SW480 (cell line): ENCODE data around the gene CRABP2.

Experiments
- DNase-seq: peaks from one replicate; pipeline ENCODE4 v3.0.0-alpha.2; 2016; ENCODE audit warnings: low spot score

Gene CRABP2

GRCh38 chr1:156742017-156742416 is 36.6 kb upstream of the CRABP2 start:
- no peak for DNase-seq

- DNase-seq: no peak
Observed at GRCh38 chr1:156741481-156741983, 36.1 kb upstream of the CRABP2 start.

GRCh38 chr1:156740741-156741480 is 35.5 kb upstream of the CRABP2 start, which contains the start of gene MRPL24:
Gene MRPL24, minus strand, starts transcription at chr1:156741088. Its CDS starts 2,384 bp downstream, at chr1:156738704.
- peak; percentile 99 for DNase-seq

GRCh38 chr1:156740237-156740740 is 34.9 kb upstream of the CRABP2 start:
- no peak for DNase-seq

GRCh38 chr1:156738916-156739315 is 33.5 kb upstream of the CRABP2 start:
- no peak for DNase-seq

- DNase-seq: no peak
Observed at GRCh38 chr1:156738407-156738806, 33.0 kb upstream of the CRABP2 start.

- DNase-seq: no peak
Observed at GRCh38 chr1:156733989-156734584, 28.7 kb upstream of the CRABP2 start.

GRCh38 chr1:156728599-156729462 is 23.4 kb upstream of the CRABP2 start, which contains the start of gene ISG20L2:
Gene ISG20L2, minus strand, starts transcription at chr1:156728766. Its CDS starts 1,114 bp downstream, at chr1:156727652.
- peak; percentile 97 for DNase-seq

- DNase-seq: peak; percentile 69
Observed at GRCh38 chr1:156727926-156728598, 22.7 kb upstream of the CRABP2 start, which contains the start of gene METTL25B. Gene METTL25B, plus strand, starts transcription at chr1:156728469. Its CDS starts 636 bp downstream, at chr1:156729105.

GRCh38 chr1:156727492-156727891 is 22.1 kb upstream of the CRABP2 start:
- DNase-seq: no peak

- DNase-seq: peak; percentile 77
Observed at GRCh38 chr1:156726549-156727226, 21.3 kb upstream of the CRABP2 start.

GRCh38 chr1:156725683-156726280 is 20.4 kb upstream of the CRABP2 start:
- DNase-seq: peak; percentile 86

GRCh38 chr1:156721535-156721934 is 16.2 kb upstream of the CRABP2 start:
- DNase-seq: no peak

GRCh38 chr1:156721131-156721530 is 15.7 kb upstream of the CRABP2 start:
- DNase-seq: no peak

- DNase-seq: no peak
Observed at GRCh38 chr1:156717351-156717750, 12.0 kb upstream of the CRABP2 start.

GRCh38 chr1:156714830-156715229 is 9.4 kb upstream of the CRABP2 start:
- DNase-seq: no peak

- no peak for DNase-seq
Observed at GRCh38 chr1:156712626-156713025, 7.2 kb upstream of the CRABP2 start.

GRCh38 chr1:156711011-156711817 is 5.8 kb upstream of the CRABP2 start:
- DNase-seq: no peak

- DNase-seq: no peak
Observed at GRCh38 chr1:156709757-156710489, 4.5 kb upstream of the CRABP2 start.
